Activated CD8-positive, alpha-beta memory T cell treated with anti-CD3 and anti-CD28 coated beads, Interleukin-2, amount 10 ng/mL, durations not matched to agents 7 days and 5 days (primary cell): ENCODE results near the gene TCERG1. TPM values are rescaled to one million over a fixed set of nuclear protein-coding genes. Genes with fewer than 3 reads are reported as not detected.

Experiments
- ATAC-seq: fragments of 150-1000 bp; cut with Tn5 transposase; one replicate; pipeline ENCODE4 v1.10.0; 2021; ENCODE audit warnings: moderate library complexity
- CTCF ChIA-PET: fragments of 350-600 bp; sonication (Branson Sonifier 250); formaldehyde crosslinking; loops from one replicate; lab custom pipeline; 2021; ENCODE audit warnings: antibody characterized with exemption; lab: Charles Lee
- DNase-seq: peaks from one replicate; pipeline ENCODE4 v3.0.0-alpha.2; 2020
- H3K27ac Mint-ChIP-seq: one replicate; pipeline ENCODE4 v1.8.0; 2021; ENCODE audit warnings: mild to moderate bottlenecking, mixed read lengths
- H3K27me3 Mint-ChIP-seq: one replicate; pipeline ENCODE4 v1.8.0; 2021; ENCODE audit warnings: mixed read lengths
- H3K36me3 Mint-ChIP-seq: one replicate; pipeline ENCODE4 v1.8.0; 2021; ENCODE audit warnings: mild to moderate bottlenecking, mixed read lengths
- H3K4me1 Mint-ChIP-seq: one replicate; pipeline ENCODE4 v1.8.0; 2021; ENCODE audit warnings: mixed read lengths
- H3K4me3 Mint-ChIP-seq: one replicate; pipeline ENCODE4 v1.8.0; 2021; ENCODE audit warnings: mild to moderate bottlenecking, moderate library complexity, mixed read lengths
- H3K9me3 Mint-ChIP-seq: one replicate; pipeline ENCODE4 v1.8.0; 2022; ENCODE audit warnings: low read depth, mixed read lengths
- total RNA-seq, 2 experiments: library from RNA; stranded (reverse); gene quantifications; one replicate each; pipeline ENCODE4 v1.2.3, GENCODE V29; 2021

TCERG1 gene
- total RNA-seq, 2 experiments from 2014 or later = 103 to 104 TPM

GRCh38 chr5:146466521-146467349 lies 19.6 kb downstream of the TCERG1 start:
- CTCF ChIA-PET = interaction anchor here (1.1 to 2.2 kb wide), 4 partner anchors 8 to 16 kb away, joined by 3 to 7 read pairs (median 4); no protein-coding TSS in a partner anchor
- Mint-ChIP-seq H3K27ac (no peak overlapping the region), H3K36me3 (peaks cover 48% of the 10 kb centered on the region), H3K4me3 (no peak overlapping the region), H3K9me3 (no peaks in the 10 kb centered on the region), H3K4me1 (peaks cover 13% of the 10 kb centered on the region), H3K27me3 (no peaks in the 10 kb centered on the region)
- ATAC-seq = no peak
- DNase-seq = no peak

- no peak overlapping the region for H3K4me3 Mint-ChIP-seq
- H3K9me3 Mint-ChIP-seq = no peaks in the 10 kb centered on the region
- H3K4me1 Mint-ChIP-seq = peaks cover 11% of the 10 kb centered on the region
- peak overlapping the region; percentile 14 for H3K27ac Mint-ChIP-seq
- H3K36me3 Mint-ChIP-seq = peaks cover 52% of the 10 kb centered on the region
- DNase-seq (no peak), ATAC-seq (no peak)
- no peaks in the 10 kb centered on the region for H3K27me3 Mint-ChIP-seq
- CTCF ChIA-PET = interaction anchor here (1.1 to 2.2 kb wide), 3 partner anchors 9 to 17 kb away, joined by 4 to 7 read pairs (median 4); no protein-coding TSS in a partner anchor
Measured at GRCh38 chr5:146467760-146468159, 20.6 kb downstream of the TCERG1 start.

GRCh38 chr5:146474065-146474464 lies 26.9 kb downstream of the TCERG1 start:
- H3K9me3 Mint-ChIP-seq = no peaks in the 10 kb centered on the region
- no peaks in the 10 kb centered on the region for H3K4me1 Mint-ChIP-seq
- H3K27ac Mint-ChIP-seq = no peak overlapping the region
- H3K4me3 Mint-ChIP-seq = no peak overlapping the region
- ATAC-seq (no peak), DNase-seq (no peak)
- CTCF ChIA-PET = interaction anchor here (1.3 kb wide), 1 partner anchor 26 kb away, joined by 3 read pairs; no protein-coding TSS in a partner anchor
- peaks cover 54% of the 10 kb centered on the region for H3K36me3 Mint-ChIP-seq
- H3K27me3 Mint-ChIP-seq = no peaks in the 10 kb centered on the region

GRCh38 chr5:146475190-146475780 lies 28.2 kb downstream of the TCERG1 start:
- ATAC-seq = no peak
- Mint-ChIP-seq H3K27me3 (no peaks in the 10 kb centered on the region), H3K4me1 (no peaks in the 10 kb centered on the region), H3K36me3 (peaks cover 51% of the 10 kb centered on the region), H3K9me3 (no peaks in the 10 kb centered on the region), H3K4me3 (no peak overlapping the region), H3K27ac (no peak overlapping the region)
- DNase-seq = no peak
- CTCF ChIA-PET = interaction anchor here (1.6 kb wide), 1 partner anchor 17 kb away, joined by 3 read pairs; no protein-coding TSS in a partner anchor

GRCh38 chr5:146475906-146476305 lies 28.8 kb downstream of the TCERG1 start:
- peaks cover 46% of the 10 kb centered on the region for H3K36me3 Mint-ChIP-seq
- no peak overlapping the region for H3K4me3 Mint-ChIP-seq
- no peak for ATAC-seq
- H3K27me3 Mint-ChIP-seq = no peaks in the 10 kb centered on the region
- no peaks in the 10 kb centered on the region for H3K9me3 Mint-ChIP-seq
- no peaks in the 10 kb centered on the region for H3K4me1 Mint-ChIP-seq
- CTCF ChIA-PET = interaction anchor here (1.3 to 1.6 kb wide), 2 partner anchors 8 to 16 kb away, joined by 3 to 4 read pairs; no protein-coding TSS in a partner anchor
- DNase-seq = no peak
- no peak overlapping the region for H3K27ac Mint-ChIP-seq

GRCh38 chr5:146482775-146483174 lies 35.6 kb downstream of the TCERG1 start:
- Mint-ChIP-seq H3K9me3 (no peaks in the 10 kb centered on the region), H3K4me1 (no peaks in the 10 kb centered on the region), H3K27ac (no peak overlapping the region), H3K36me3 (peaks cover 44% of the 10 kb centered on the region), H3K27me3 (no peaks in the 10 kb centered on the region), H3K4me3 (no peak overlapping the region)
- CTCF ChIA-PET = no interaction called here
- DNase-seq = no peak
- ATAC-seq = no peak

GRCh38 chr5:146484714-146485391 lies 37.7 kb downstream of the TCERG1 start:
- DNase-seq = no peak
- Mint-ChIP-seq H3K27me3 (no peaks in the 10 kb centered on the region), H3K36me3 (peaks cover 54% of the 10 kb centered on the region), H3K27ac (no peak overlapping the region), H3K4me1 (no peaks in the 10 kb centered on the region), H3K4me3 (no peak overlapping the region), H3K9me3 (no peaks in the 10 kb centered on the region)
- no peak for ATAC-seq
- CTCF ChIA-PET = interaction anchor here (1.0 kb wide), 1 partner anchor 38 kb away, joined by 3 read pairs; no protein-coding TSS in a partner anchor

GRCh38 chr5:146490089-146490843 lies 43.1 kb downstream of the TCERG1 start:
- Mint-ChIP-seq H3K27ac (no peak overlapping the region), H3K4me3 (no peak overlapping the region), H3K4me1 (no peaks in the 10 kb centered on the region), H3K27me3 (no peaks in the 10 kb centered on the region), H3K9me3 (no peaks in the 10 kb centered on the region), H3K36me3 (peaks cover 48% of the 10 kb centered on the region)
- CTCF ChIA-PET = no interaction called here
- no peak for DNase-seq
- ATAC-seq = no peak

GRCh38 chr5:146494656-146495055 lies 47.5 kb downstream of the TCERG1 start:
- ATAC-seq = no peak
- H3K36me3 Mint-ChIP-seq = peaks cover 42% of the 10 kb centered on the region
- no peak overlapping the region for H3K27ac Mint-ChIP-seq
- H3K27me3 Mint-ChIP-seq = no peaks in the 10 kb centered on the region
- no peak for DNase-seq
- CTCF ChIA-PET = no interaction called here
- H3K4me1 Mint-ChIP-seq = peaks cover 3% of the 10 kb centered on the region
- no peaks in the 10 kb centered on the region for H3K9me3 Mint-ChIP-seq
- no peak overlapping the region for H3K4me3 Mint-ChIP-seq

- no peak for ATAC-seq
- H3K4me1 Mint-ChIP-seq = peaks cover 3% of the 10 kb centered on the region
Measured at GRCh38 chr5:146499680-146500079, 52.5 kb downstream of the TCERG1 start.

GRCh38 chr5:146507428-146507827 lies 60.3 kb downstream of the TCERG1 start:
- H3K27me3 Mint-ChIP-seq = no peaks in the 10 kb centered on the region
- DNase-seq (no peak), ATAC-seq (no peak)
- CTCF ChIA-PET = no interaction called here
- H3K4me3 Mint-ChIP-seq = no peak overlapping the region
- no peaks in the 10 kb centered on the region for H3K9me3 Mint-ChIP-seq
- no peaks in the 10 kb centered on the region for H3K4me1 Mint-ChIP-seq
- no peak overlapping the region for H3K27ac Mint-ChIP-seq
- H3K36me3 Mint-ChIP-seq = peaks cover 63% of the 10 kb centered on the region

More at GRCh38 chr5:146499680-146500079, 52.5 kb downstream of the TCERG1 start:
- H3K27ac Mint-ChIP-seq = no peak overlapping the region
- H3K9me3 Mint-ChIP-seq = no peaks in the 10 kb centered on the region
- no peaks in the 10 kb centered on the region for H3K27me3 Mint-ChIP-seq
- peaks cover 36% of the 10 kb centered on the region for H3K36me3 Mint-ChIP-seq
- no peak for DNase-seq
- no peak overlapping the region for H3K4me3 Mint-ChIP-seq
- CTCF ChIA-PET = interaction anchor here (1.0 kb wide), 1 partner anchor 12 kb away, joined by 3 read pairs; no protein-coding TSS in a partner anchor

GRCh38 chr5:146510559-146511125 lies 63.5 kb downstream of the TCERG1 start:
- H3K9me3 Mint-ChIP-seq = no peaks in the 10 kb centered on the region
- H3K4me3 Mint-ChIP-seq = no peak overlapping the region
- H3K27me3 Mint-ChIP-seq = no peaks in the 10 kb centered on the region
- no peak for ATAC-seq
- peaks cover 49% of the 10 kb centered on the region for H3K36me3 Mint-ChIP-seq
- H3K4me1 Mint-ChIP-seq = no peaks in the 10 kb centered on the region
- CTCF ChIA-PET = interaction anchor here (1.1 kb wide), 1 partner anchor 11 kb away, joined by 3 read pairs; no protein-coding TSS in a partner anchor
- no peak for DNase-seq
- H3K27ac Mint-ChIP-seq = no peak overlapping the region
